Measurements from ENCODE around the gene TCF7L1. TPM values are rescaled to one million over a fixed set of nuclear protein-coding genes. Genes with fewer than 3 reads are reported as not detected.

Gene TCF7L1
- polyA plus RNA-seq, 1 donor from 2014 or later, result not detected

DNA sequence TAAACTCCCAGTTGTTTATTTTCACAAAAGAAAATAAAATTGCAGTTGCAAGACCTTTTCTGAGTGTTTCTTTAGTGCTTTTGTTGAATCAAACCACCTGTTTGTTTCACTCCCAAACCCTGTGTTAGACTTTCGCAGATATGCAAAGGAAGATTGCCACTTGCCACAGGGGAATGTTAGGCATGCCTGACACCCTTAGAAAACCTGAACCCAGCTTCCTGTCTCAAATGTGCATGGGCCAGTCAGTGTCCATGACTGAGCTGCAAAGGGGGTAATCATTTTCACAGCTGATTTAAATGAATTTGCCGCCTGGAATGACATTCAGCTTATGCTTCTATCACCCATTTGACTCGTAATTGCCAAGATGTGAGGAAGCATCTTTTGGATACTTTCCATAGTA, 177.1 kb downstream of the TCF7L1 start:
- H3K4me3 ChIP-seq (ENCODE audit: low read length), result no peak overlapping the region
- no peak overlapping the region for H3K4me2 ChIP-seq (ENCODE audit: low read length)
- H3K9me3 ChIP-seq (ENCODE audit: low read length), result no peaks in the 10 kb centered on the region
- no peaks in the 10 kb centered on the region for H4K20me1 ChIP-seq (ENCODE audit: insufficient read depth)
- H3K9ac ChIP-seq (ENCODE audit: low read length), result no peak overlapping the region
- no peaks in the 10 kb centered on the region for H3K27me3 ChIP-seq (ENCODE audit: insufficient read depth, low read depth, low read length)
- no peak overlapping the region for H3K27ac ChIP-seq (ENCODE audit: low read length)
- H3K79me2 ChIP-seq (replicated peaks; ENCODE audit: insufficient read depth, low read length), result no peaks in the 10 kb centered on the region
- H3K9me2 ChIP-seq (ENCODE audit: insufficient read depth, low read length), result no peaks in the 10 kb centered on the region
- no peaks in the 10 kb centered on the region for H3K36me3 ChIP-seq (ENCODE audit: insufficient read depth, low read length)
- H2AFZ ChIP-seq (ENCODE audit: low read depth, low read length), result no peak overlapping the region
- TF ChIP-seq MXI1 (conservative IDR thresholded peaks at IDR 0.05; ENCODE audit: poor library complexity, severe bottlenecking) (no peak), EP300 (conservative IDR thresholded peaks at IDR 0.05; ENCODE audit: poor library complexity, severe bottlenecking) (no peak), RAD21 (conservative IDR thresholded peaks at IDR 0.05) (no peak), EZH2 (IDR thresholded peaks at IDR 0.05; ENCODE audit: borderline replicate concordance, insufficient read depth, low read length, poor library complexity, severe bottlenecking) (no peak), SMC3 (conservative IDR thresholded peaks at IDR 0.05; ENCODE audit: poor library complexity) (no peak), POLR2AphosphoS5 (IDR thresholded peaks at IDR 0.05) (no peak), TAF1 (IDR thresholded peaks at IDR 0.05; ENCODE audit: low read depth) (no peak)
- TF ChIP-seq, protein P1, sequence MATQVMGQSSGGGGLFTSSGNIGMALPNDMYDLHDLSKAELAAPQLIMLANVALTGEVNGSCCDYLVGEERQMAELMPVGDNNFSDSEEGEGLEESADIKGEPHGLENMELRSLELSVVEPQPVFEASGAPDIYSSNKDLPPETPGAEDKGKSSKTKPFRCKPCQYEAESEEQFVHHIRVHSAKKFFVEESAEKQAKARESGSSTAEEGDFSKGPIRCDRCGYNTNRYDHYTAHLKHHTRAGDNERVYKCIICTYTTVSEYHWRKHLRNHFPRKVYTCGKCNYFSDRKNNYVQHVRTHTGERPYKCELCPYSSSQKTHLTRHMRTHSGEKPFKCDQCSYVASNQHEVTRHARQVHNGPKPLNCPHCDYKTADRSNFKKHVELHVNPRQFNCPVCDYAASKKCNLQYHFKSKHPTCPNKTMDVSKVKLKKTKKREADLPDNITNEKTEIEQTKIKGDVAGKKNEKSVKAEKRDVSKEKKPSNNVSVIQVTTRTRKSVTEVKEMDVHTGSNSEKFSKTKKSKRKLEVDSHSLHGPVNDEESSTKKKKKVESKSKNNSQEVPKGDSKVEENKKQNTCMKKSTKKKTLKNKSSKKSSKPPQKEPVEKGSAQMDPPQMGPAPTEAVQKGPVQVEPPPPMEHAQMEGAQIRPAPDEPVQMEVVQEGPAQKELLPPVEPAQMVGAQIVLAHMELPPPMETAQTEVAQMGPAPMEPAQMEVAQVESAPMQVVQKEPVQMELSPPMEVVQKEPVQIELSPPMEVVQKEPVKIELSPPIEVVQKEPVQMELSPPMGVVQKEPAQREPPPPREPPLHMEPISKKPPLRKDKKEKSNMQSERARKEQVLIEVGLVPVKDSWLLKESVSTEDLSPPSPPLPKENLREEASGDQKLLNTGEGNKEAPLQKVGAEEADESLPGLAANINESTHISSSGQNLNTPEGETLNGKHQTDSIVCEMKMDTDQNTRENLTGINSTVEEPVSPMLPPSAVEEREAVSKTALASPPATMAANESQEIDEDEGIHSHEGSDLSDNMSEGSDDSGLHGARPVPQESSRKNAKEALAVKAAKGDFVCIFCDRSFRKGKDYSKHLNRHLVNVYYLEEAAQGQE (IDR thresholded peaks at IDR 0.05; ENCODE audit: borderline replicate concordance), result no peak
- TF ChIP-seq, protein P2, sequence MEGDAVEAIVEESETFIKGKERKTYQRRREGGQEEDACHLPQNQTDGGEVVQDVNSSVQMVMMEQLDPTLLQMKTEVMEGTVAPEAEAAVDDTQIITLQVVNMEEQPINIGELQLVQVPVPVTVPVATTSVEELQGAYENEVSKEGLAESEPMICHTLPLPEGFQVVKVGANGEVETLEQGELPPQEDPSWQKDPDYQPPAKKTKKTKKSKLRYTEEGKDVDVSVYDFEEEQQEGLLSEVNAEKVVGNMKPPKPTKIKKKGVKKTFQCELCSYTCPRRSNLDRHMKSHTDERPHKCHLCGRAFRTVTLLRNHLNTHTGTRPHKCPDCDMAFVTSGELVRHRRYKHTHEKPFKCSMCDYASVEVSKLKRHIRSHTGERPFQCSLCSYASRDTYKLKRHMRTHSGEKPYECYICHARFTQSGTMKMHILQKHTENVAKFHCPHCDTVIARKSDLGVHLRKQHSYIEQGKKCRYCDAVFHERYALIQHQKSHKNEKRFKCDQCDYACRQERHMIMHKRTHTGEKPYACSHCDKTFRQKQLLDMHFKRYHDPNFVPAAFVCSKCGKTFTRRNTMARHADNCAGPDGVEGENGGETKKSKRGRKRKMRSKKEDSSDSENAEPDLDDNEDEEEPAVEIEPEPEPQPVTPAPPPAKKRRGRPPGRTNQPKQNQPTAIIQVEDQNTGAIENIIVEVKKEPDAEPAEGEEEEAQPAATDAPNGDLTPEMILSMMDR (IDR thresholded peaks at IDR 0.05; ENCODE audit: poor library complexity, severe bottlenecking), result no peak
- H3F3A ChIP-seq (ENCODE audit: insufficient read depth, low read length, poor library complexity, severe bottlenecking), result no peaks in the 10 kb centered on the region

DNA sequence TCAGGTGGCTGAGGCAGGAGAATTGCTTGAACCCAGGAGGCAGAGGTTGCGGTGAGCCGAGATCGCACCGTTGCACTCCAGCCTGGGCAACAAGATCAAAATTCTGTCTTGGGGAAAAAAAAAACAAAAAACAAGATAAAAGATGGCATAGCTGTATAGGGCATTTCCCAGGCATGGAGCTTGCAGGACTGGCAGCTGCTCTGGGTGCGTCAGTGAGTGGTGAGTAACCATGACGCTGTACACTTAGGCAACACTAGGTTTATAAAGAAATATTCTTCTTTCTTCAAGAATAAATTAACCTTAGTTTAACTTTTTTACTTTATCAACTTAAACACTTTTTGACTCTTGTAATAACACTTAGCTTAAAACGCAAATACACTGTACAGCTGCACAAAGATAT, 179.2 kb downstream of the TCF7L1 start:
- TF ChIP-seq EP300 (conservative IDR thresholded peaks at IDR 0.05; ENCODE audit: poor library complexity, severe bottlenecking), result no peak
- no peak for TF ChIP-seq TAF1 (IDR thresholded peaks at IDR 0.05; ENCODE audit: low read depth)
- TF ChIP-seq RAD21 (conservative IDR thresholded peaks at IDR 0.05), result no peak
- TF ChIP-seq, protein P2 (IDR thresholded peaks at IDR 0.05; ENCODE audit: poor library complexity, severe bottlenecking), result no peak
- no peak for TF ChIP-seq SMC3 (conservative IDR thresholded peaks at IDR 0.05; ENCODE audit: poor library complexity)
- TF ChIP-seq EZH2 (IDR thresholded peaks at IDR 0.05; ENCODE audit: borderline replicate concordance, insufficient read depth, low read length, poor library complexity, severe bottlenecking), result no peak
- TF ChIP-seq MXI1 (conservative IDR thresholded peaks at IDR 0.05; ENCODE audit: poor library complexity, severe bottlenecking), result no peak
- TF ChIP-seq POLR2AphosphoS5 (IDR thresholded peaks at IDR 0.05), result no peak
- TF ChIP-seq, protein P1 (IDR thresholded peaks at IDR 0.05; ENCODE audit: borderline replicate concordance), result no peak
- H3K9me3 ChIP-seq (ENCODE audit: low read length), result no peaks in the 10 kb centered on the region
- H3F3A ChIP-seq (ENCODE audit: insufficient read depth, low read length, poor library complexity, severe bottlenecking), result no peaks in the 10 kb centered on the region
- H3K9me2 ChIP-seq (ENCODE audit: insufficient read depth, low read length), result no peaks in the 10 kb centered on the region
- H3K4me2 ChIP-seq (ENCODE audit: low read length), result no peak overlapping the region
- H3K27ac ChIP-seq (ENCODE audit: low read length), result no peak overlapping the region
- no peaks in the 10 kb centered on the region for H3K27me3 ChIP-seq (ENCODE audit: insufficient read depth, low read depth, low read length)
- no peaks in the 10 kb centered on the region for H3K79me2 ChIP-seq (replicated peaks; ENCODE audit: insufficient read depth, low read length)
- H3K4me3 ChIP-seq (ENCODE audit: low read length), result no peak overlapping the region
- no peak overlapping the region for H2AFZ ChIP-seq (ENCODE audit: low read depth, low read length)
- no peak overlapping the region for H3K9ac ChIP-seq (ENCODE audit: low read length)
- no peaks in the 10 kb centered on the region for H3K36me3 ChIP-seq (ENCODE audit: insufficient read depth, low read length)
- no peaks in the 10 kb centered on the region for H4K20me1 ChIP-seq (ENCODE audit: insufficient read depth)
